UCSD-AML1 (cell line): ENCODE data around the gene ZNF462.

Experiments
- DNase-seq: peaks from one replicate; lab custom pipeline; 2025; ENCODE audit not compliant: unreplicated experiment; lab: John Stamatoyannopoulos, UW

The ZNF462 gene

GRCh38 chr9:106993603-106994002, 130.6 kb downstream of the ZNF462 start:
- no peak for DNase-seq

DNA sequence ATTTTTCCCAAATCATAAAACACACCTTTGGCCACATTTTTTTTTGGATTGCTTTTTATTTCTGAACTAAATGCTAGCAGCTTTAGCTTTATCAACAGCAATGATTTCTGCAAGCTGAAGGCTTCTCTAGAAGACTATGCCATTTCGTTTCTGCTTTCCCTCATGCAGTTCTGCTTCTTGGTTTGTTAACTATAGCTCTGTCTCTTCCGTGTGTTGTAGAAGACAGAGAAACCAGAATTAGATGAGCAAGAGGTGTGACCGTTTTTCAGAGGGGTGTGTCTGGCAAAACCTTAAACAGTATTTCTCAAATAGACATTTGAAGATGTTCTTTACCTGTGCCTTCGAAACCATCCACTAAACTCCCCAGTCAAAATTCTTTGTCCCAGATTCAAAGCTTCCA, 131.5 kb downstream of the ZNF462 start:
- DNase-seq = no peak

DNA sequence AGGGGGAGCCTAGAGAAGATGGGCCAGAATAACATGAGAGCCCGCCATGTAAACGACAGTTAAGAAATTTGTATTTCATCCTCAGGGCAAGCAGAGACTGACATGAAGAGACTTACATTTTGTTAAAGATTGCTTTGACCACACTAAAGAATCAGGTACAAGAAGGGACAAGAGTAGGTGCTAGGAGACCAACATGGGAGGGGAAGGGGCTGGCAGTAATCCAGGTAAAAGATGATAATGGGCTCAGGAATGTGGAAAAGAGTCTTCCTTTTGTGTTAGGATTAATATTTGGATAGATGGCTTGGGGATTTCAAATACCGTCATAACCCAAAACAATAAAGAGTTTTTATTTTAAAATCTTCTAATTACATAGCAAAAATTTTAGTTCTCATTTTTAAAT, 137.3 kb downstream of the ZNF462 start:
- no peak for DNase-seq

DNA sequence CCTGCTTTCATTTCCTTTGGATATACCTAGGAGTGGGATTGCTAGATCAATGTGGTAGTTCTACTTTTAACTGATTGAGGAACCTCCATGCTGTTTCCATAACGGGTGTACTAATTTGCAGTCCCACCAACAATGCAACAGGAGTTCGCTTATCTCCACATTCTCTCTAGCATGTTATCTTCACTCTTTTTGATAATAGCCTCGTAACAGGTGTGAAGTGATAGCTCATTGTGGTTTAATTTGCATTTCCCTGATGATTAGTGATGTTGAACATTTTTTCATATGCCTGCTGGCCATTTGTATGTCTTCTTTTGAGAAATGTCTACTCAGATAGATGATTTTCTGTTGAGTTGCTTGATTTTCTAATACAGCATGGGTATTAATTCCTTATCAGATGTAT, 142.2 kb downstream of the ZNF462 start:
- no peak for DNase-seq

DNA sequence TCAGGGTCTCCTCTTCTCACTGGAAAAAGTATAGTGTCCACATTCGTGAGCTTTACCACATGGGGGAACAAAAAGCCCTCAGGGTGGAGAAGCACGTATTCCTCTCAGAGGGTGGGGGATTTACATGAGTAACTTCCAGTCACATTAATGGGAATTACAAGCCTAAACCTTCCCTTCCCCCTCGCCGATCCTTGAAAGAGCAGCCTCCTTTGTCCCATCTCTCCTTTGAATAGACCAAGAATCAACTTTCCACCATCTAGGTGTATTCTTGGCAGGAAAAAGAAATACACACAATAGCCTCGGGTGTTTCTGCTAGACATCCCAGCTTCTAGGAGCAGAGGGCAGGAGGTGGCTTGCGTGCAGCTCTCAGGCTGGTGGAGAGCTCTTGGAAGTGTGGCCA, 144.4 kb downstream of the ZNF462 start:
- DNase-seq = no peak

GRCh38 chr9:107008011-107008410, 145.0 kb downstream of the ZNF462 start:
- DNase-seq = no peak

DNA sequence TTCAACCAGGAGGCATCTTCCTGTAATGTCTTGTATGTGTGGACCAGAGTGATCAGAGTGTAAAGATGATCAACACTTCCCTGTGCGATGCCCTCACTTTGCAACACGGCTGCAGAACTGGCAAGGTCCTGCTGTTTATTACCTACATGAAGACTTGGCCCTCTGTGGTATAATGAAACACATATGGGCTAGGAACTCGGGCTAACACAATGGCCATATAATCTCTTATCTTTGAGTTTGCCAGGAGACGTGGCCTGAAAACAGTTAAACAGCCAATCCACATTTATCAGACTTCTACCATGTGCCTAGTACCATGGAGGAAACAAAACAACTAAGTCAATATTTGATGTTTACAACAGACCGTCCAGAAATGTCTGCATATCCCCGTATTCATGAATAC, 145.5 kb downstream of the ZNF462 start:
- DNase-seq = no peak

DNA sequence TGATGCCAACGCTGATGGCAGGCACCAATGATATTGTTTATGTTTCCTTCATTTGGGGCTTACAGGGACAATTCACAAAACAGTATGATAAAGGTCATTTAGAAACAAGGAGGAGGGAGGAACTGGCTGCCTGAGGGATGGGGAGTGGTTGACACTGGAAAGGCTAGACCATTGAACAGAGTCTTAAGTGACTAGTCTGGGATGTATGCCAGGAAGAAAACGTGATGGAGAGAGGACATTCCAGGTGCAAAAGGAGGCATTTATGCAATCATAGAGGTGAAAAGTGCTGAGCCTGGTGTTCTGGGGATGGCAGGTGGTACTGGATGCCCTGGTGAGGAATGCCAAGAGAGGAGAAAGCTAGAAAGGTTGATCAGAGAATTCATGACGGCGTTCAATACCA, 153.4 kb downstream of the ZNF462 start:
- no peak for DNase-seq

GRCh38 chr9:107018861-107019545, 156.0 kb downstream of the ZNF462 start:
- no peak for DNase-seq

GRCh38 chr9:107020040-107020530, 157.1 kb downstream of the ZNF462 start:
- no peak for DNase-seq

- no peak for DNase-seq
Measured at GRCh38 chr9:107024193-107024592, 161.2 kb downstream of the ZNF462 start.

GRCh38 chr9:107025260-107026035, 162.5 kb downstream of the ZNF462 start:
- DNase-seq = no peak

DNA sequence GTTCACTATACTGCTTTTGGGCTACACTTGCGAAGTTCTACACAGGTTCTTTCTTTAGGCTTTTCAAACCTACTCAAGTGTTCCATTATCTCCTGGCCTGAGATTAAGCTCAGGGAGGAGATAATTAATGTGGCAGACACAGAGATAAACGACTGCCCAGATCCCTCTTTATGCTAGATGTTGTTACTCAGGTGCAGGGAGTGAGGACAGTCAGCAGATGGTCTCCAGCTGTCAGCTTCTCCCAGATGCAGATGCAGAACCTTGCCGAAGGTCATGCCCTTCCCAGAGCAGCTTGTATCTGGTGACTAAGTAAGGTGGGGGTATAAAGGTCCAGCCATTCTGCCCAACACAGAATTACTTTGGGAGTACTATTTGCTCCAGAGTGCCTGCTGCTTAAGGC, 166.2 kb downstream of the ZNF462 start:
- DNase-seq = no peak

DNA sequence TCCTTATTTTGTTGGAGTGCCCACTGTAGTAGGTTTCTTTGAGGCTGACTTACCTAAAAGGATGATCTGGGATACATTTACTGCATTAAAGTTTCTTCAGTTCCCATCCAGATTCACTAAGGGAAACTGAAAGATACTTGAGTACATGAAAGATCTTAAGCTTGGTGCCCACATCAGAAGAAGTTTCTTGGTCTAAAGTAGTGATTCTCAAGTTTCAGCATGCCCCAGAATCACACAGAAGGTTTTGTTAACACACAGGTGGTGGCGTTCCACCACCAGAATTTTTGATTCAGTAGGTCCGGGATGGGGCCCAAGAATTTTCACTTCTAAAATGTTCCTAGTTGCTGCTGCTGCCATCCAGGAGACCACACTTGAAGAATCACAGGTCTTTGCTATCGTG, 171.0 kb downstream of the ZNF462 start:
- no peak for DNase-seq

GRCh38 chr9:107034831-107035230, 171.9 kb downstream of the ZNF462 start:
- no peak for DNase-seq

GRCh38 chr9:107036367-107036766, 173.4 kb downstream of the ZNF462 start:
- no peak for DNase-seq

- no peak for DNase-seq
Measured at GRCh38 chr9:107039542-107039941, 176.6 kb downstream of the ZNF462 start.

DNA sequence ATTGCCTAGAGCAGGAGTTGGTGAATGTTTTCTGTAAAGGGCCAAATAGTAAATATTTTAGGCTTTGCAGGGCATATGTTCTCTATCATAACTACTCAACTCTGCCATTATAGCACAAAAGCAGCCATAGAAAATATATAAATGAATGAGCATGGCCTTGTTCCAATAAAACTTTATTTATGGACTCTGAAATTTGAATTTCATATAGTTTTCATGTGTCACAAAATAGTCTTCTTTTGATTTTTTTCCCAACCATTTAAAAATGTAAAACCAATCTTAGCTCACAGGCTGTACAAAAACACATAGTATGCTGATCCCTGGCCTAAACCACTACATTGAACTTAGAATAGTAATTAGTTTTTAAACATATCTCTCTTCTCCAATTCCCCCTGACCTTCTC, 179.6 kb downstream of the ZNF462 start:
- no peak for DNase-seq

DNA sequence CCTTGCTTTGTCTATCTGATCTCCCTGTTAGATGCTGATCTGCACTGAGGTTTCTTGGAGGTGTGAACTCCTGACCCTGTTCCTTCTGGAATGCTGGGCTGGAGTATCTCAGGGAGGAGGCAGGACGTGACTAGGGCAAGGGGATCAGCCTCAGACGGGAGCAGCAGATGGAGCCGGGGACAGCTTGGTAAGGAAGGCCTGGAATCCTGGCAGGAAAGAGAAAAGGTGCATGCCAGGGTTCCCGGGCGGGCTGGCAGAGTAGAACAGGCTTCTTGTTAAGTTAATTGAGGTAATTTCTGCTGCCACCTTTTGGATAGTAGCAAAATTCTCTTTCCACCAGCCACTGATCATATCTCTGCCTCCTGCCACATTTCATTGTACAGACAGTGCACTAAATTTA, 180.9 kb downstream of the ZNF462 start:
- no peak for DNase-seq

GRCh38 chr9:107044872-107045271, 181.9 kb downstream of the ZNF462 start:
- no peak for DNase-seq

DNA sequence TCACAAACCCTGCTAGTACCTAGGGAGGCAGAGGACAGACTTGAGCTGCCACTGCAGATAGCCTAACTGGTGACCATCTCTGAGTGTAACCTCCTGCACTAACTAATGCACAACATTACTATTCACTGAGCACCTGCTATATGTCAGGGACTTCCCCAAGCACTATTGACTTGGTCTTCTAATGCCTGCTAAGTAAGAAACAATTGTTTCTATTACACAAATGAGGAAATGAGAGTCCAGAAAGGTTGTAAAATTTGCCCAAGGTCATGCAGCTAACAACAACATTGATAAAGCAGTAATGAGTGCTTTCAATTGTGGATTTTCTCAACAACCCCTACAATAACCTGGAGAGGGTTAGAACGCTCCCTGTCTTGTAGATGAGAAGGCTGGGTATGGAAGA, 183.7 kb downstream of the ZNF462 start:
- DNase-seq = no peak

DNA sequence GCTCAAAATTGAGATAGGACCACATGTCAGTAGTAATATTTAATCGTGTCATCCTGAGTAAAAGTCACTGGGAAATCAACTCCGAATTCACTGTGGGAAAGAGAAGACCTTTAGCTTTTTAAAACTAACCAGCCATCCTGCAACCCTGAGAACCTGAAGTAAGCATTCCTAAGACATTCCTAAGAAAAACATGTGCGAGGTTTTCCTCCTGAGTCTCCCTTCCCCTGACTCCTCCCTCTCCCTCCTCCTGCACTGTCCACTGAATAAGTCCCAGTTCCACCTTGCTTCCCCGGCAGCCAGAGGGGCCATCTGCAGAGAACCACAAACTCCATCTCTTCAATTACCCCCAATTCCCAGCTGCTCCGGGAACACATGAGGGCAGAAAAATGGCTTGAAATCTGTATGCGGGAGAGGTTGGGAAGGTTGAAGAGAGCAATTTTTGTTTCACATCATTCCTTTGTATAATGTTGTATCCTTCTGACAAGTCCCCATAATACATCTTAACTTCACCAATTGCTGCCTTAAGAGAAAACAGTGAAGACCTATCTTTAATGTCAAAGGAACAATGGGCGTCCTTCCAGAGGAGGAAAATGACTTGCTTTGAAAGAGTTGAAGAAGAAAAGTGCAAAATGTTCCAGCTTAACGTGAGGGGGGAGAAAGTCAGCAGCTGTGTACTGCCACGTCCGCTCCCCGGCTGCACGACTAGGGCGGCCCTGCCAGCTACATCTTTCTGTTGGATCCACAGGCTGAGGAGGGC, 186.3 kb downstream of the ZNF462 start:
- no peak for DNase-seq
